Spinal cord (tissue), 10 donors: ENCODE results near the gene RAB13. TPM values are rescaled to one million over a fixed set of nuclear protein-coding genes. Genes with fewer than 3 reads are reported as not detected.
"Not testable (repeated sequence)": the region's sequence is repeated elsewhere in the genome, so short reads cannot be mapped to it uniquely, and the experiment has no call there.

ENCODE experiments used
- DNase-seq, 6 donors: peaks; one replicate each; pipeline versions ENCODE4 v3.0.0 to v3.0.0-alpha.2; 2013 to 2015; ENCODE audit warnings: low spot score in 6 of 6, low read depth in 4 of 6
- H3K27ac ChIP-seq: one replicate; pipeline ENCODE4 v1.5.1; 2013; ENCODE audit warnings: low read depth, low read length, control low read depth
- H3K27me3 ChIP-seq: one replicate; pipeline ENCODE4 v1.6.1; 2013; ENCODE audit warnings: low read length; ENCODE audit not compliant: control insufficient read depth, insufficient read depth
- H3K36me3 ChIP-seq: one replicate; pipeline ENCODE4 v1.6.1; 2013; ENCODE audit warnings: low read length; ENCODE audit not compliant: control insufficient read depth, insufficient read depth
- H3K4me1 ChIP-seq: one replicate; pipeline ENCODE4 v1.6.1; 2013; ENCODE audit warnings: low read length; ENCODE audit not compliant: control insufficient read depth, insufficient read depth
- H3K4me3 ChIP-seq: one replicate; pipeline ENCODE4 v1.5.1; 2013; ENCODE audit warnings: low read depth, low read length, control low read depth
- H3K9me3 ChIP-seq: one replicate; pipeline ENCODE4 v1.6.1; 2013; ENCODE audit warnings: low read length; ENCODE audit not compliant: control insufficient read depth, insufficient read depth
- WGBS: methylation state at CpG from one replicate; pipeline ENCODE4 v1.1.5; 2013; ENCODE audit warnings: missing lambda C conversion rate; ENCODE audit not compliant: insufficient coverage; 5-methylcytosine and 5-hydroxymethylcytosine counted together
- long read RNA-seq, 4 donors: transcript quantifications; one replicate each; lab custom pipeline, GENCODE V29; 2026
- polyA plus RNA-seq, 2 donors: library from polyadenylated mRNA; unstranded; fragments of 120-200 nt; gene quantifications; one replicate each; pipeline ENCODE4 v1.2.1, GENCODE V29; 2013; ENCODE audit not compliant: insufficient read length in 2 of 2
- total RNA-seq, 2 donors: library from RNA; depleted of rRNA in 1 of 2; stranded (reverse); fragments of 120-200 nt in 1 of 2; fragments of >200 nt in 1 of 2; gene quantifications; one replicate each; pipeline versions ENCODE4 v1.2.3 to v1.2.4, GENCODE V29; 2013 to 2014
- donor health status: healthy.

The RAB13 gene
- 10 to 100 TPM; 17.6 to 43.3 TPM for total RNA-seq
- polyA plus RNA-seq = 10 to 100 TPM; 53.7 to 57.1 TPM
- long read RNA-seq, donor 1, transcript RAB13-201 (8 exons, 1,176 nt) = major isoform, 39 of 118 reads
- long read RNA-seq, donor 1, partial matches to known transcripts = 79 of 118 reads
- long read RNA-seq, donor 1, other reads (novel, unspliced or antisense) = 0 of 118 reads
- long read RNA-seq, donor 2, transcript RAB13-201 (8 exons, 1,176 nt) = major isoform, 19 of 19 reads
- long read RNA-seq, donor 2, partial matches to known transcripts = 0 of 19 reads
- long read RNA-seq, donor 2, other reads (novel, unspliced or antisense) = 0 of 19 reads
- long read RNA-seq, donor 3, transcript RAB13-201 (8 exons, 1,176 nt) = major isoform, 29 of 59 reads
- long read RNA-seq, donor 3, partial matches to known transcripts = 30 of 59 reads
- long read RNA-seq, donor 3, other reads (novel, unspliced or antisense) = 0 of 59 reads
- long read RNA-seq, donor 4, transcript RAB13-201 (8 exons, 1,176 nt) = major isoform, 117 of 387 reads
- long read RNA-seq, donor 4, partial matches to known transcripts = 268 of 387 reads
- long read RNA-seq, donor 4, other reads (novel, unspliced or antisense) = 0 of 387 reads

GRCh38 chr1:153985941-153986761 lies at the start of gene RAB13:
Gene RAB13 (minus strand): TSS chr1:153986339. CDS start chr1:153986236, 103 bp downstream.
- Histone ChIP-seq H3K36me3 (peaks cover 5% of the 10 kb centered on the region), H3K4me3 (peak within 1 kb of the TSS; percentile 67), H3K27ac (peak within 1 kb of the TSS; percentile 95), H3K9me3 (no peaks in the 10 kb centered on the region), H3K4me1 (peaks cover 18% of the 10 kb centered on the region), H3K27me3 (no peaks in the 10 kb centered on the region)
- 4% methylated on average over 18 of the region's 32 CpGs for WGBS
- peak in 4 of 6 donors; percentile 54 to 91 (median 72) for DNase-seq

- H3K4me3 ChIP-seq, H3K27me3 ChIP-seq, H3K27ac ChIP-seq, H3K36me3 ChIP-seq, DNase-seq, H3K9me3 ChIP-seq, H3K4me1 ChIP-seq: not testable (repeated sequence)
- WGBS = no CpG with 5 or more reads among the region's 1 CpG
Measured at GRCh38 chr1:154033697-154034096, 47.6 kb upstream of the RAB13 start.

- Histone ChIP-seq H3K27ac (no peak overlapping the region), H3K9me3 (no peaks in the 10 kb centered on the region), H3K27me3 (no peaks in the 10 kb centered on the region), H3K36me3 (no peaks in the 10 kb centered on the region), H3K4me1 (no peaks in the 10 kb centered on the region), H3K4me3 (no peak overlapping the region)
- WGBS = 83% methylated on average over 1 of the region's 1 CpG
- DNase-seq = no peak
Measured at GRCh38 chr1:154019940-154020339, 33.8 kb upstream of the RAB13 start.

DNA sequence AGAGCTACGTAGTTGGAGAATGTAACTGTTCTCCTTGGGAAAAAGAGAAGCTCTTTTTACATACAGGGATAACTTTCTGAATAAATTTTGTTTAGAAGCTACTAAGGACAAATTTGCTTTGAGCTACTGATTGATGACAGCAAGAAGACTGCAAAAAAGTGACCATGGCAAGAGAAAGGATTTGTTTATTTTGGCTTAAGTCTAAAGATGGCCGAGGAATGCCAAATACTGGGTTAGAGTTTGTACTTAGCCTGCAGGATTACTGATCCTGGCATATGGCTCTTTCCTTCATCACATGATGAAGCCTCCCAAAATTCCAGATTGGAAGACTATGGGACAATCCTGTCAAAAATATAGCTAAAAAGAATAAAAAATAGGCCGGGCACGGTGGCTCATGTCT lies 33.1 kb upstream of the RAB13 start:
- no peak for DNase-seq
- Histone ChIP-seq H3K4me1 (no peaks in the 10 kb centered on the region), H3K9me3 (no peaks in the 10 kb centered on the region), H3K4me3 (no peak overlapping the region), H3K36me3 (no peaks in the 10 kb centered on the region), H3K27me3 (no peaks in the 10 kb centered on the region), H3K27ac (no peak overlapping the region)
- no CpG with 5 or more reads among the region's 4 CpGs for WGBS

DNA sequence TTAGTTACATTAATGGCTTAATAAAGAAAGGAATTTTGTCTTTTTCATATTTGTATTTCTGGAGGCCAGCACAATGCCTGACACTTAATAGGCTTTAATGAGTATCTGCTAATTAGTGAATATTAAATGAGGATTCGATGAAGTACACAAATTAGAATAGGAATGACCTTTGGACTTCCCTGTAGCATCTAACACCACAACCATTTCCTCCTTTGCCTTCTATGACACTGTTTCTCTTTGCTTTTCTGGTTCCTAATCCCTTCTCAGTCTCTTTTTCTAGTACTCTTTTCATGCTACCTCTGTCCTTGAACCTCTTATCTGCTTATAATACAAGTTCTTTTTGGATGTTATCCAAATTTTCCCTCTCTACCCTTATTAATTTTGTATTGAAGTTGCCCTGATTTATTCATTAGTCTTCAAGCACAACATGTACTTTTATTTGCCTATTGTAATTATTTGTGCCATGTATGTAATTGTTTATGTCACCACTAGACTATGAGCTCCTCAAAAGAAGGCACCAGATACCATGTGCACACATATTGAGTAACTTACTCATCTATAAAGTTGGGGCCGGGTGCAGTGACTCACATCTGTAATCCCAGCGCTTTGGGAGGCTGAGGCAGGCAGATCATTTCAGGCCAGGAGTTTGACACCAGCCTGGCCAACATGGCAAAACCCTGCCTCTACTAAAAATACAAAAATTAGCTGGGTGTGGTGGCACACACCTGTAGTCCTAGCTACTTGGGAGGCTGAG lies 28.2 kb upstream of the RAB13 start:
- Histone ChIP-seq H3K27ac (no peak overlapping the region), H3K4me1 (no peaks in the 10 kb centered on the region), H3K4me3 (no peak overlapping the region), H3K27me3 (no peaks in the 10 kb centered on the region), H3K36me3 (no peaks in the 10 kb centered on the region), H3K9me3 (no peaks in the 10 kb centered on the region)
- no peak for DNase-seq
- WGBS = 81% methylated on average over 2 of the region's 3 CpGs

GRCh38 chr1:154012543-154012942 lies 26.4 kb upstream of the RAB13 start:
- not testable (repeated sequence) for H3K4me1 ChIP-seq, H3K27me3 ChIP-seq, H3K4me3 ChIP-seq, DNase-seq, H3K27ac ChIP-seq, H3K9me3 ChIP-seq, H3K36me3 ChIP-seq
- WGBS = 94% methylated on average over 9 of the region's 14 CpGs

DNA sequence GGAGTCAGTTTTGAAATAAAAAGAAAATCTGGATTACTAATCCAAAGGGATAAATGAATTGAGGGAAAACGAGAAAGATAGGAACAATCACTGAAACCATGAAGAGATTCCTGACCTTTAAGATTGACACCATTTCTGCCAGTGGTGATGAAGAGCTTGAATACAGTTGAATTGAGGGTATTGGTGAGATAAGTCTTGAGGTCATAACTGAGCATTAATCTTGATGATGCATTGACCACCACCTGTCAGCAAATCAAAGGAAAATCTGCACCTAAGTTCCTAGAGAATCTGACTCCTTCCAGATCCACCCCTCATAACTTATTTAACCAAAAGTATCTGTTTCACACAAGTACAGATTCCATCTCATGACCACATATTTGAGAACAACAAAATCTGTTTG lies 26.0 kb upstream of the RAB13 start:
- H3K4me3 ChIP-seq = no peak overlapping the region
- WGBS = 100% methylated on average over 1 of the region's 1 CpG
- DNase-seq = no peak
- no peak overlapping the region for H3K27ac ChIP-seq
- H3K9me3 ChIP-seq = no peaks in the 10 kb centered on the region
- no peaks in the 10 kb centered on the region for H3K27me3 ChIP-seq
- H3K36me3 ChIP-seq = no peaks in the 10 kb centered on the region
- H3K4me1 ChIP-seq = no peaks in the 10 kb centered on the region

DNA sequence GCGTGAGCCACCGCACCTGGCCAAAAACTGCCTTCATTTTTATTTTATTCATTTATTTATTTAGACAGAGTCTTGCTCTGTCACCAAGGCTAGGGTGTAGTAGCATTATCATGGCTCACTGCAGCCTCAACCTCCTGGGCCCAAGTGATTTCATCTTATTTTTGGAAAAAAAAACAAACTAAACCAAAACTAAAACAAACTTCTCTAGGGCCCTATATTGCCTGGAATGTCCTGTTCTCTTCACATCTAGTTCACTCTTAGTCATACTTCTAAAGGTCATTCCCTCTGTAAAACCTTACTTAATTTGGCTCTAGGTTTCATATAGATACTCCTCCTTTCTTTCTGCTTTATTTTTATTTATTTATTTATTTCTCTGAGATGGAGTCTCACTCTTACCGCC lies 20.0 kb upstream of the RAB13 start:
- no peak for DNase-seq
- H3K9me3 ChIP-seq = no peaks in the 10 kb centered on the region
- no peak overlapping the region for H3K4me3 ChIP-seq
- H3K36me3 ChIP-seq = no peaks in the 10 kb centered on the region
- H3K4me1 ChIP-seq = no peaks in the 10 kb centered on the region
- H3K27me3 ChIP-seq = no peaks in the 10 kb centered on the region
- H3K27ac ChIP-seq = no peak overlapping the region
- no CpG with 5 or more reads among the region's 3 CpGs for WGBS

DNA sequence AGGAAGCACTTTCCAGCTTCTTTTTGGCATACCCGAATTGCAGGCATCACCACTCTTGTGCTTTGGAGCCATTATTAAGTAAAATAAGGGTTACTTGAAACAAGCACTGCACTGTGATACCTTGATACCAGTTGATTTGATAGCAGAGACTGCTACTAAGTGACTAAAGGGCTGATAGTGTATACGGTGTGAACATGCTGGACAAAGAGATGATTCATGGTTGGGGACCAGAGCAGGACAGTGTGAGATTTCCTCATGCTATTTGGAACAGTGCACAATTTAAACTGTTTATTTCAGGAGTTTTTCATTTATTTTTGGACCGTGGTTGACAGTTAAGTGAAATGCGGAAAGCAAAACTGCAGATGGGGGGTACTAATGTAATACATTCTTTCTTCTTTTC lies 14.3 kb upstream of the RAB13 start:
- H3K36me3 ChIP-seq = peaks cover 9% of the 10 kb centered on the region

More for the DNA sequence above, 14.3 kb upstream of the RAB13 start:
- H3K9me3 ChIP-seq = no peaks in the 10 kb centered on the region
- H3K27ac ChIP-seq = no peak overlapping the region
- DNase-seq = no peak
- WGBS = 73% methylated on average over 1 of the region's 4 CpGs
- H3K27me3 ChIP-seq = no peaks in the 10 kb centered on the region
- no peak overlapping the region for H3K4me3 ChIP-seq
- no peaks in the 10 kb centered on the region for H3K4me1 ChIP-seq
